Measurements from ENCODE around the gene RPS6KA3.

- TF ChIP-seq CTCF (IDR thresholded peaks at IDR 0.05; ENCODE audit: poor library complexity) (no peak), EZH2 (IDR thresholded peaks at IDR 0.05; ENCODE audit: borderline replicate concordance) (no peak)
Measured at GRCh38 chrX:20253232-20253543, 13.5 kb downstream of the RPS6KA3 start.
